COLO668 (cell line): ENCODE data around the gene PLEKHH1.
"Not testable (repeated sequence)": the region's sequence is repeated elsewhere in the genome, so short reads cannot be mapped to it uniquely, and the experiment has no call there.

ENCODE experiments used
- DNase-seq: peaks from one replicate; lab custom pipeline; 2025; ENCODE audit not compliant: unreplicated experiment; lab: John Stamatoyannopoulos, UW

Gene PLEKHH1

GRCh38 chr14:67579636-67580035, 46.5 kb downstream of the PLEKHH1 start:
- no peak for DNase-seq

GRCh38 chr14:67580336-67581171, 47.5 kb downstream of the PLEKHH1 start:
- no peak for DNase-seq

- DNase-seq, result no peak
Measured at GRCh38 chr14:67581643-67582042, 48.6 kb downstream of the PLEKHH1 start.

- no peak for DNase-seq
Measured at GRCh38 chr14:67582061-67582460, 49.0 kb downstream of the PLEKHH1 start.

GRCh38 chr14:67583711-67584644, 50.9 kb downstream of the PLEKHH1 start:
- DNase-seq, result peak; percentile 50

GRCh38 chr14:67584978-67585377, 51.9 kb downstream of the PLEKHH1 start:
- DNase-seq, result no peak

GRCh38 chr14:67586369-67586768, 53.3 kb downstream of the PLEKHH1 start:
- no peak for DNase-seq

- no peak for DNase-seq
Measured at GRCh38 chr14:67589204-67589770, 56.2 kb downstream of the PLEKHH1 start.

- DNase-seq, result not testable (repeated sequence)
Measured at GRCh38 chr14:67593650-67594049, 60.6 kb downstream of the PLEKHH1 start.

- DNase-seq, result no peak
Measured at GRCh38 chr14:67595392-67595791, 62.3 kb downstream of the PLEKHH1 start.

- peak; percentile 95 for DNase-seq
Measured at GRCh38 chr14:67599698-67600561, 66.8 kb downstream of the PLEKHH1 start, which contains the start of gene PIGH. Gene PIGH (minus strand): TSS chr14:67600268. CDS start chr14:67600203, 65 bp downstream.

GRCh38 chr14:67600562-67600974, 67.5 kb downstream of the PLEKHH1 start:
- not testable (repeated sequence) for DNase-seq

GRCh38 chr14:67602076-67602475, 69.0 kb downstream of the PLEKHH1 start:
- no peak for DNase-seq

- no peak for DNase-seq
Measured at GRCh38 chr14:67602995-67603545, 70.0 kb downstream of the PLEKHH1 start.

- no peak for DNase-seq
Measured at GRCh38 chr14:67607646-67608045, 74.6 kb downstream of the PLEKHH1 start.

GRCh38 chr14:67609642-67610310, 76.7 kb downstream of the PLEKHH1 start:
- no peak for DNase-seq

GRCh38 chr14:67610491-67610890, 77.4 kb downstream of the PLEKHH1 start:
- no peak for DNase-seq

GRCh38 chr14:67618617-67619063, 85.5 kb downstream of the PLEKHH1 start:
- peak; percentile 17 for DNase-seq

- peak; percentile 100 for DNase-seq
Measured at GRCh38 chr14:67619446-67620216, 86.5 kb downstream of the PLEKHH1 start, which contains the start of gene ARG2. Gene ARG2 (plus strand): TSS chr14:67619920. CDS start chr14:67619978, 58 bp downstream.
